GM21529 (cell line): Measurements from ENCODE around the gene EFS.
"Not testable (repeated sequence)": the region's sequence is repeated elsewhere in the genome, so short reads cannot be mapped to it uniquely, and the experiment has no call there.

Experiments
- ATAC-seq: cut with Tn5 transposase; IDR thresholded peaks from one replicate; pipeline ENCODE4 v1.9.1; 2021; ENCODE audit not compliant: unreplicated experiment

The EFS gene

GRCh38 chr14:23365036-23365731 lies at the start of gene EFS:
EFS (minus strand) TSS chr14:23365172; CDS start chr14:23365025, 147 bp downstream.
- no peak for ATAC-seq

- ATAC-seq, result no peak
Measured at GRCh38 chr14:23414254-23414653, 49.3 kb upstream of the EFS start.

GRCh38 chr14:23413681-23414080 lies 48.7 kb upstream of the EFS start:
- ATAC-seq, result no peak

DNA sequence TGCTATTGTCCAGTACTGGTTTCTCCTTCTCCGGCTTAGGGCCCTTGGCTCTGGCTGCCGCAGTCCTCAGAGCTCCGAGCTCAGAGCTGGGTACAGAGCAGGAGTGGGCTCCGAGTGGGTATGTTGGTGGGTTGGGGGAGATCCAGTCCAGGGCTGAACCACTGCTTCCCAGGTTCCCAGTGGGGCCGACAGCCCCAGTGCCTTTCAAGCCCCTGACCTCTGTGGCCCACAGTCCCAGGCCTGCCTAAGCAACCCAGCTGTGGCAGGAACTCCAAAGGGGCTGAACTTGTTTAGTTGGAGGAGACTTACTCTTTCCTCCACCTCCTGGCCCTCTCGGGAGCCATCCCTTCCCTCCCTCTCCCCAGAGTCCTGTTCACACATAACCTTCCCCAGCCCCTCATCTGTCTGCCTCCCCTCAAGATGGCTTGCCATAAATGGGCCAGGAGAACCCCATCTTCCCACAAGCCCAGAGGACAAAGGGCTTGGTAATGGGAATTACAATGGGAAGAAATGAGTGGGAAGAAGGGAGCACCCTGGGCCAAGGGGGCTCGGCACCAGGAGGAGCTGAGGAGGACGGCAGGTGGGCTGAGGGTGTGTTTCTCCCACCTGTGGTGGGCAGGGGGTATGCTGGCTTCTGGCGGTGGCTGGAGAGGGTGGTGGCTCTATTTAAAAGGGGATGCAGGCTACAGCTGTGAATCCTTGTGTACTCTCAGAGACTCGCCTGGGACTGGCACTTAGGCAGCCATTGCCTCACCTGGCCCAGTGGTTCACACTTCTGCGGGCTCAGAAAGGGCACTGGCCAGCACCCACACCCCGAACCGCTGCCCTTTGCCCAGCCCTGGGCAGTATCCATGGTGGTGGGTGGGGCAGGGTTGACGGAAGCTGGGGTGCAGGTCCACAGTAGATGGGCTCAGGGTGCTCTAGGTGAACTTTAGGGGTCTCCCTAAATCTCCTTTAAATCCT lies 46.9 kb upstream of the EFS start:
- no peak for ATAC-seq

- ATAC-seq, result no peak
Measured at GRCh38 chr14:23409966-23410635, 45.1 kb upstream of the EFS start.

DNA sequence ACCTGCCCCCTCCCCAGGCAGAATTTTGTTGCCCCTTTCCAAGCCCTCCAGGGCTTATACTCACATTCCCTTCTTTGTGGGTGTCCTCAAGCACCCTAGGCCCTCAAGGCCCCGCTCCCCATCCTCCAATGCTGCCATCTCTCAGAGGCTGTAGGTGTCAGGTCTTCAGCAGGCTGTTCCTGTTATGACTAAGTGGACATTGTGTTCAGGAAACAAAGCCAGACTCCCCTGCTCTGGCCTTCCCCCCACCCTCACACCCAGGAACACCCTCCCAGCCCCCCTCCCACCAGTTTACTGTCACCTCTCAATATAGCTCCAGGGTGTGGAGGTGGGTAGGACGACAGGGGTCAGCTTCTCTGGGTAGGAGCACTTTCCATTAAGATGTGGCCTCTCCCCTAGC lies 44.5 kb upstream of the EFS start:
- no peak for ATAC-seq

DNA sequence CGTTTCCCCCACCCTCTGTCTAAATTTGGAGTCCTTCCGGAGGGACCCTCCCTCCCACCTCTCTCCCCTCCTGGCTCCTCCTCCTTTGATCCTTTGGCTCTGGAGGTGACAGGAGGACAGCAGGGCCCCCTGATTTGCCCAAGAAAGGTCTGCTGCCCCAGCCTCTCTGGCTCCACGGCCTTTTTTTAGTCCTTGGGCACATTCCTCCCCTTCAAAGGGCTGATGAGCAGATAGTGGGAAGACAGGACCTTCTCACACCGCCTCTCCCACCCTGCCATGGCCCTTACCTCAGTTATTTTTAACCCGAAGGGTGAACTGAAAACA lies 43.3 kb upstream of the EFS start:
- no peak for ATAC-seq

GRCh38 chr14:23407516-23408306 lies 42.7 kb upstream of the EFS start, which contains the start of gene MYH6:
MYH6 (minus strand) TSS chr14:23408273; CDS start chr14:23407223, 1,050 bp downstream.
- ATAC-seq, result no peak

DNA sequence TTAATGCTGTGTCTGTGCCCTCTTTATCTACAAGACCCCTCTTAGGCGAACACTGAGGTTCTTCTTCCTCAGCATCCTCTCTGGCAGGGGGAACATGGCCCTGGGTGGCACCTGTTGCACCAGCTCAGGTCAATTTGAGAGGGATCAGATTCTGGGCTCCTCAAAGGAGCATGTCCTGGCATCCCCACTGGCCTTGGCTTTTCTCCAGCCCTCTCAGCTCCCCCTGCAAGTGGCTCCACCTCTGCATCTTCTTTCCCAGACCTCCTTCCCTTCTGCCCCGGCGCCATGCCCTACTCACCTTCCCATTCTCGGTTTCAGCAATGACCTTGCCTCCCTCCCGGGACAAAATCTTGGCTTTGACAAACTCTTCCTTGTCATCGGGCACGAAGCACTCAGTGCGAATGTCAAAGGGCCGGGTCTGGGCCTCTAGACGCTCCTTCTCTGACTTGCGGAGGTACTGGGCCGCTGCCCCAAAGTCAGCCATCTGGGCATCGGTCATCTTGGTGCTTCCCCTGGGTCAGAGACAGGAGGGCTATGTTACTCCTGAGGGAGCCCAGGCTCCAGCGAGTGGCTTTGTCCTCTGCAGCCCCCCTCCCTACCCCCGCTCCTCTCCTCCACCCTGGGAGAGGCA lies 41.9 kb upstream of the EFS start:
- ATAC-seq, result no peak

- ATAC-seq, result no peak
Measured at GRCh38 chr14:23406244-23406643, 41.3 kb upstream of the EFS start.

DNA sequence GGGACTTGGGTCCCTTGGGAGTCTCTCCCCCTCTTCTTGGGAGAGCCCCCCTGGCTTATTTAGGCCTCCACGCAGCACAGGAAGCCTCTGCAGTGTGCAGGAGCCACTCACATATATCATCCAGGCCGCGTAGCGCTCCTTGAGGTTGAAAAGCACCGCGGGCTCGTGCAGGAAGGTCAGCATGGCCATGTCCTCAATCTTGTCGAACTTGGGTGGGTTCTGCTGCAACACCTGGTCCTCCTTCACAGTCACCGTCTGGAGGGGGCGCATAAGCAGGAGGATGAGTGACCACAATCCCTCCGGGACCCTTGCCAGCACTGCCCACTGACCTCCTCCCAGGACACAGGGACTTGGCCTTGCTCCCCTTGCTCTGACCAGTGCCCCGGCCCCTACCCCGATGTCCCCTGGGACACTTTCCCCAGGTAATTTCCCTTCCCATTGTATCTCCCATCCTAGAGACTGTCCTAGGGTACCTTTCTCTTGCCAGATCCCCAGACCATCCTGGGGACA lies 40.6 kb upstream of the EFS start:
- ATAC-seq, result no peak

DNA sequence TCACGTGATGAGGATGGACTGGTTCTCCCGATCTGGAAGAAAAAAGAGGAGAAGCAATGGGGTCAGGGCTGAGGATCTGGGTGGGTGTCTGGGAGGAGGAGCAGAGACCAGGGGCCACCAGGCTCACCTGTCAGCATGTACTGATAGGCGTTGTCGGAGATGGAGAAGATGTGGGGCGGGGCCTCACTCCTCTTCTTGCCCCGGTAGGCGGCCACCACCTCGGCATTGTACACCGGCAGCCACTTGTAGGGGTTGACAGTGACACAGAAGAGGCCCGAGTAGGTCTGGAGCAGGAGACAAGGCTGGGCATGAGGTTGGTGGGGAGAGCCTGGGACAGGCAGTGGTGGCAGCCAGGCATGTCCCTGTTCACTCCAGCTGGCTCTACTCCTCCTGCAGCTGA lies 40.1 kb upstream of the EFS start:
- ATAC-seq, result no peak

GRCh38 chr14:23404331-23404900 lies 39.4 kb upstream of the EFS start:
- ATAC-seq, result no peak

DNA sequence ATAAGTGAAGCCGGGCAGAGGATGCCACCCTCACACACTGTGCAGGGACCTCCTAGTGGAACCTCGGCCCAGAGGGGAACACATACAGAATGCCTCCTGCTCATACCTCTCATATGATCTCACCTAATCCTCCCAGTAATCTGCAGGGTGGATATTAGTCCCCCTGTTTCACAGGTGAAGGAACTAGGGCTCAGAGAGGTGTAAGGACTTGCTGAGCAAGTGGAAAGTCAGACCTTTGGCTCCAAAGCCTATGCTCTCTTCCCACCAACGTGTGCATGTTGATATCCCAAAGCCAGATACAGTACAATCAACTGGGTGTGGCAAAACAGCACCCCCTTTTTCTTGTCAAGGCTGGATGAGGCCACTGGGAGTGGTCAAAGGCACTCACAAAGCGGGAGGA lies 38.9 kb upstream of the EFS start:
- ATAC-seq, result no peak

DNA sequence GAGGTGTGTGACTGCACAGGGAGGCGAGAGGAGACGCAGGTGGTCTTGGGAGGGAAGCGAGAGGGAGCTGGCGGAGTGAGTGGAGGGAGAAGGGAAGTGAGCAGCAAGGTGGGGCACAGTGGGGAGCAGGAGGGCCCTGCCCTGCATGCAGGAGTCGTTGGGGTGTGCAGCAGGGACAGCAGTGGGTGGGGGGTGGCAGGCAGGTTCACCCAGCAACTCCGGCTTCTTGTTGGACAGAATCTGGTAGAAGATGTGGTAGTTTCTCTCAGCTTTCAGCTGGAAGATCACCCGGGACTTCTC lies 38.1 kb upstream of the EFS start:
- ATAC-seq, result no peak

DNA sequence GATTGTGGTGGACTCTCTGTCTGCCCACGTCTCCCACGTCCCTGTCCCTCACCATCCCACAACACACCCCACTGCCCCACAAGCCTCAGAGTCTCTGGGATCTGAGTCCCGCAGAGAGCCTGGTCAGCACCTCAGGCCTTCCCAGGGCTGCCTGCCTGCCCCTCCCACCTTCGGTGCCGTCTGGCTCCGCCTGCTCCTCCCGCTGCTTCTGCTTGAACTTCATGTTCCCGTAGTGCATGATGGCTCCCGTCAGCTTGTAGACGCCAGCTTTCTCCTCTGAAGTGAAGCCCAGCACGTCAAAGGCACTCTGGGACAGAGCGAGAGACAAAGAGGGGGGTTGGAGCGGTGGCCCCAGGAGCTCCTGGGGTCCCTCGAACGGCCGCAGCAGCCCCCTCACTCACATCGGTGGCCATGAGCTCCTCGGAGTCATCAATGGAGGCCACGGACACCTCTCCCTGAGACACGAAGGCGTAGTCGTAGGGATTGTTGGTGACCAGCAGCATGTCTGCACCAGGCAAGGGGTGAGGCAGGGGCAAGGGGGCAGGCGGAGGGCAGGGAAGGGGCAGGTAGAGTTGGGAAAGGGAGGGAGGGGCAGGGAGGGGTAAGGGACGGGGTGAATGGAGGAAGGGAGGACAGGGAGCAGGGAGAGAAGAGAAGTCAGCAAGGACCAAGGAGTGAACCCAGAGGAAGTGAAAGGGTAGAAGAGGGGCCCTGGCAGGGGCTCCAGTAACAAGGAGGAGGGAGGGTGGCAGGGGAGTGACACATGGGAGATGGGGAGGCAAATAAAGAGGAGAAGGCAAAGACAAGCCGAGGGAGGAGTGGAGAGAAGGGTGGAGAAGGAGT lies 37.5 kb upstream of the EFS start:
- ATAC-seq, result no peak

DNA sequence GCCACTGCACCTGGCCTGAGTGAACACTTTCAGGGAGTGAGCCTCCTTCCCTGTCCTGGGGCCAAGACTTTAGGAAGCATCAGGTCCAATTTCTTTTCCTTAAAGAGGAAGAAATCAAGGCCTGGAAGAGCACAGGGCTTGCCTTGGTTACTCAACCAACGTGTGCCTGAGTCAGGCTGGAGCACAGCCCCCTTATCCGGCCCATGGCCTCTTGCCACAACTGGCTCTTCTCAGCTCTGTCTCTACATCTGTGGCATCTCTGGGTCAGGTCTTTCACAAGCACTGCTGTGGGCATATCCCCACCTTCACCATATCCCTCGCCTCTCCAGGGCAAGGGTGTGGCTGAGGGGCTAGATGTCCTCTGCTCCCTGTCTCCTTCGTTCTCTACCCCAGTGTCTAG lies 36.3 kb upstream of the EFS start:
- ATAC-seq, result no peak

- ATAC-seq, result not testable (repeated sequence)
Measured at GRCh38 chr14:23400496-23401149, 35.7 kb upstream of the EFS start.

DNA sequence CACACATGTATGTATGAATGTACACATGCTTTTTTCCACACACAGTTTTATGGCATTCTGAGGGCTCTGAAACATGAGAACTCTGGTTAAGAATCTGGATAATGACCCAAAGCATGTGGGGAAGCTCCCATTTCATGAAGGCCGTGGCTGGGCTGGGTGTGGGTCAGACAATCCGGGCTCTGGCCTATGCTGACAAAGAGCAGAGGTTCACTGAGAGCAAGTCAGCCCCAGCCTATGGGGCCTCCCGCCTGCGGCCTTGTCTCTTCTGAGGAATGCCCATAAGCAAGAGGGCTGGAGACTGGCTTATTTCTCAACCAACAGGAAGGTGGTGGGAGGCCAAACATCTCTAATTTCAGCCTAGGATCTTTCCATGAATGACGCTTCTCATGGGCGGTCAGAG lies 34.6 kb upstream of the EFS start:
- ATAC-seq, result no peak
